PFSK-1 (cell line): ENCODE measurements around the gene DYRK1A.

Source experiments
- POLR2AphosphoS5 ChIP-seq: IDR thresholded peaks from 2 replicates; pipeline ENCODE4 v1.6.1; 2012; ENCODE audit warnings: low read depth, mild to moderate bottlenecking, control low read depth, low read length, moderate library complexity
- REST ChIP-seq, 2 experiments: IDR thresholded peaks; 2 replicates each; pipeline versions ENCODE4 v1.6.1 to v1.8.0; 2011 to 2012; ENCODE audit warnings: low read depth in 2 of 2, low read length in 2 of 2, control low read depth in 1 of 2, inconsistent platforms in 1 of 2, mild to moderate bottlenecking in 1 of 2, moderate library complexity in 1 of 2; ENCODE audit not compliant: insufficient read depth in 1 of 2

GRCh38 chr21:37507716-37508115 is 141.1 kb downstream of the DYRK1A start:
- TF ChIP-seq POLR2AphosphoS5 (no peak), REST (IDR thresholded peaks at IDR 0.05; ENCODE audit: insufficient read depth in 1 of 2, low read depth in 2 of 2, low read length in 2 of 2) (no peak)
